HG03442 (cell line): ENCODE results near the gene KCNQ1OT1.

Source experiments
- ATAC-seq: cut with Tn5 transposase; IDR thresholded peaks from one replicate; pipeline ENCODE4 v1.9.1; 2021; ENCODE audit warnings: mild to moderate bottlenecking, moderate library complexity; ENCODE audit not compliant: unreplicated experiment

Gene KCNQ1OT1

GRCh38 chr11:2574043-2574552, 125.7 kb downstream of the KCNQ1OT1 start:
- ATAC-seq = no peak

GRCh38 chr11:2573240-2574042, 126.4 kb downstream of the KCNQ1OT1 start:
- no peak for ATAC-seq

- no peak for ATAC-seq
Observed at GRCh38 chr11:2572491-2573239, 127.1 kb downstream of the KCNQ1OT1 start.

DNA sequence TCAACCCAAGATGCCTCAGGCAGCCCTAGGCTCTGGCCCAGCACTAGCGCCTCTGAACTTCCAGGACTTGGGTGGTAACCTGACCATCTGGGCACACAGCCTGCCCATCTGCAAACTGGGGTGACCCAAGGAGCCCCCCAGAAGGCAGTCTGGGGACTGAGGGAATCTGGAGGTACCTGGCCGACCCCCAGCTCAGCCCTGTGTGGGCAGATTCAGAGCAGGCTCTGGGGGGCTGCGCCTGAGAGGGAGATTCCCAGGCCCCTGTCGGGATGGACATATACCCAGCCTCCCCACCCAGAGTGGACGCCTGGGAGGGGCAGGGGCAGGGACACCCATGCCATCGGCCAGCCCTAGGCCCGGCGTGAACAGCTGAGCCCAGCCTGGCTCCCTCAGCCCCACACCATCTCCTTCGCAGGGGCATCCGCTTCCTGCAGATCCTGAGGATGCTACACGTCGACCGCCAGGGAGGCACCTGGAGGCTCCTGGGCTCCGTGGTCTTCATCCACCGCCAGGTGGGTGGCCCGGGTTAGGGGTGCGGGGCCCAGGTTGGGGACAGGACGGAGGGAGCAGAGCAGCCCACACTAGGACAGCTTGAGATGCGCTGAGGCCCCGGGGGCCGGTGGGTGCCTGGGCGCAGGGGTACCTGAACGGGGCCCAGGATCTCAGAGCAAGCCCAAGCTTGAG, 128.1 kb downstream of the KCNQ1OT1 start:
- no peak for ATAC-seq

- no peak for ATAC-seq
Observed at GRCh38 chr11:2570841-2571597, 128.8 kb downstream of the KCNQ1OT1 start.

DNA sequence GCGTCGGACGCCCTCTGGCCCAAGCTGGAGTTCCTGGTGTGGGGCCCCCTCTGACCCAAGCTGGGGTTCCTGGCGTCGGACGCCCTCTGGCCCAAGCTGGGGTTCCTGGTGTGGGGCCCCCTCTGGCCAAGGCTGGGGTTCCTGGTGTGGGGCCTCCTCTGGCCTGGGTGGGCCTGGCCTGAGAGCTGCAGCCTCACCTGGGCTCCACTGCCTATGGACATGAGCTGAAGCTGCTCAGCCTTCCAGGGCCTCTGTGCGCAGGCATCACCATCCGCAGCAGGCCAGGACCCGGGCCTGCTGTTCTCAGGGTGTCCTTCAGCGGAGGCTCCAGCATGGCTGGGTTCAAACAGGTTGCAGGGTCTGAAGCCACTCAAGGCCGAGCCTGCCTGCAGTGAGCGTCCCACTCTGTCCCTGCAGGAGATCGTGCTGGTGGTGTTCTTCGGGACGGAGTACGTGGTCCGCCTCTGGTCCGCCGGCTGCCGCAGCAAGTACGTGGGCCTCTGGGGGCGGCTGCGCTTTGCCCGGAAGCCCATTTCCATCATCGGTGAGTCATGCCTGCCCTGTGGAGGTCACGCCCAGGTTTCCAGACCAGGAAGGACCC, 129.5 kb downstream of the KCNQ1OT1 start:
- no peak for ATAC-seq

GRCh38 chr11:2569731-2570210, 130.0 kb downstream of the KCNQ1OT1 start:
- no peak for ATAC-seq

DNA sequence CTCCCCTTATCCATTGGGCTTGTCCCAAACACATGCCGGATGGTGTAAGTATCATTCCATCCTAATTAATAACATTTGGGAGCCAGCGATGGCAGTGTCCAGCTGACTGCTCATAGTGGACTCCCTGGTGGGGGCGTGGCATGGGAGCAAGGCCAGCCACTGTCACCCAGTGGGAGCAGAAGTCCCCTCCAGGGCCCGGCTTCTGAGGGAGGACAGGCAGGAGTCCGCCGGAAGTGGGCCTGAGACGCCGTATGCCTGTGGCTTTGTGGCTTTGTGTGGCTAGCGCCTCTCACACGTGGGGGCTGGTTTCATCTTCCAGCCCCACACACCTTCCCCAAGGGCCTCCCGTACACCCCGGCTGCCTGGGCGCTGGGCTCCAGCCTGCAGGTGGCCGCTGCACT, 130.5 kb downstream of the KCNQ1OT1 start:
- no peak for ATAC-seq

DNA sequence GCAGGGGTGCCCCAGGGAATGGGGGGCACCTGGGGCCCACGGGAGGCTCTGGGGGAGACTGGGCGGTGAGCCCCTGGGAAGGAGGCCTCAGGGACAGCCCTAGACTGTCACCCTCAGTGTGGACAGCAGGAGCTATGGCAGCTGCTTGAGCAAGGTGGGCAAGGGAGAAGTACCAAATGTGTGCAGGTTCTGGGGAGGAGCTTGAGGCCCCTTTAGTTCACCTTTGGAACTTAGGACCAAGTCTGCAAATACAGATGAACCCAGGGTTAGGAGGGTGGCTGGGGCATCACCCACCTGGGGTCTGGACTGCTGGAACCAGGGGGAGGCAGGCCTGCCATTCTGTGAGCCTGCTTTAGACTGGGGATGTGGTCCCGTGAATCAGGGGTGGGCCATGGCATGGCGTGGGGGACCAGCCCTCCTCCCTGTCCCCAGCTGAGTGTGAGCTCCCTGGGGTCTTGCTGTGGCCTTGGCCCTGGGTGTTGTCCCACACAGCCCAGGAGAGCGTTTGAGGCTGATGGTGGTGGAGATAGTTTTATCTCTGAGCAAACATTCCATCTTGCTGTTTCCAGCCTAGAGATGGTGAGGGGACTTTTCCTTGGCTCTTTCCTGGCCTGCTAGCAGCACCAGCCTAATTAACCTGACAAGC, 132.6 kb downstream of the KCNQ1OT1 start:
- ATAC-seq = no peak

- no peak for ATAC-seq
Observed at GRCh38 chr11:2566223-2567025, 133.4 kb downstream of the KCNQ1OT1 start.

GRCh38 chr11:2565447-2566222, 134.2 kb downstream of the KCNQ1OT1 start:
- ATAC-seq = no peak

GRCh38 chr11:2564588-2565425, 135.0 kb downstream of the KCNQ1OT1 start:
- ATAC-seq = no peak

GRCh38 chr11:2564008-2564530, 135.7 kb downstream of the KCNQ1OT1 start:
- ATAC-seq = no peak

- ATAC-seq = no peak
Observed at GRCh38 chr11:2563213-2564007, 136.4 kb downstream of the KCNQ1OT1 start.

DNA sequence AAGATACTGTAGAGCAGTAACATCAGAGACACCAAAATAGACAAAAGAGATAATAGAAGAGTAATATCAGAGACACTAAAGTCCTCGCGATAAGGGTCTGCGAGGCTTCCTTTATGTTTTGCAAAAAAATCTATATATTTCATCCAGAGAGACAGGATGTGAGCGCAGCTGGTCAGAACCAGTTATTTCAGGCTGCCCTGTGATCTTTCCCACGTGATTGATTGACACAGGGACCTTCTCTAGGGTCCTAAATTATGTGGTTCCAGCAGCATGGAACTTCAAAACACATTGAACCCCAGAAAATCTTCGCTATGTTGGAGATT, 136.9 kb downstream of the KCNQ1OT1 start:
- no peak for ATAC-seq
